Urothelium cell line (cell line): Measurements from ENCODE around the gene CKLF.

Experiments used
- DNase-seq: peaks from one replicate; pipeline ENCODE4 v3.0.0; 2011; ENCODE audit warnings: low spot score, mixed read lengths
- FAIRE-seq: peaks from 2 replicates; lab custom pipeline; 2011; peaks lifted over from hg19 to GRCh38; lab: Jason Lieb, UNC

Gene CKLF

DNA sequence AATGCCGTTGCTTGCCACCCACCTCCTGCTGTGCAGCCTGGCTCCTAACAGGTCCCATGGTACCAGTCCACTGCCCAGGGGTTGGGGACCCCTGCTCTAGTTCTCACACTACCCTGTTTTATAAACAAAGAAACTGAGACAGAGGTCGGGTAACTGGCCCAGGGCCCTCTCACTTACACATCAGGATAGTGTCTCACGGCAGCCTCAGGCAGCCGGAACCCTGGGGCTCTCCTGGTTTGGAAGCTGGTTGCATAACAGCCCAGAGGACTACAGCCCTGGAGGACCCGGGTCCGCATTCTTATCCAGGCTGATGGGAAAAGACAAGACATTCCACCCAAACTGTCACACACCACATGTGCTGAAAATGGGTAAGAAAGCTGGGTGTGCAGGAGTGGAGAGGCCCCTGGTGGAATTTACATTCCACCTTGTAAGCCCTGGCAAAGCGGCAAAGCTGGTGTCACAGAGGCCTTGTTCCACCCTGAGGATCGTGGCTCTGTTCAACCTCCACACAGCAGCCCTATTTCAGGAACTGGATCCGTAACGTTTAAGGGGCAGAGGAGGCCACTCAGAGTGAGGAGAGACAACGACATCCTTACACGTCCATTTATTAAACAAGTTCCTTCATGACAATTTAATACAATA is 61.9 kb downstream of the CKLF start:
- FAIRE-seq (no peak), DNase-seq (no peak)
